Measurements from ENCODE around the gene COL7A1.

- TF ChIP-seq SUZ12 (IDR thresholded peaks at IDR 0.05) (no peak), FOXM1 (IDR thresholded peaks at IDR 0.05; ENCODE audit: borderline replicate concordance) (no peak), SP1 (IDR thresholded peaks at IDR 0.05) (no peak), ZNF384 (IDR thresholded peaks at IDR 0.05) (no peak), BHLHE40 (IDR thresholded peaks at IDR 0.05; ENCODE audit: borderline replicate concordance) (no peak), HDGF (IDR thresholded peaks at IDR 0.05; ENCODE audit: borderline replicate concordance) (no peak), ELF4 (IDR thresholded peaks at IDR 0.05) (no peak), CTBP1 (IDR thresholded peaks at IDR 0.05; ENCODE audit: borderline replicate concordance) (no peak), LEF1 (IDR thresholded peaks at IDR 0.05; ENCODE audit: borderline replicate concordance) (no peak), PKNOX1 (IDR thresholded peaks at IDR 0.05) (no peak)
These were observed 25.2 kb downstream of the COL7A1 start for GRCh38 chr3:48569808-48570450.
